SU-DHL-6 (cell line): Measurements from ENCODE around the gene CCDC85B.

Experiments
- CTCF ChIP-seq: fragments of 200-600 bp; sonication (generic); IDR thresholded peaks from one replicate; pipeline ENCODE4 v1.5.1; 2017; ENCODE audit warnings: antibody characterized with exemption, mild to moderate bottlenecking, low read length, moderate library complexity; ENCODE audit not compliant: insufficient read depth, poor library complexity, severe bottlenecking
- EZH2phosphoT487 ChIP-seq: fragments of 200-600 bp; sonication (generic), shearing (Covaris generic); conservative IDR thresholded peaks from 2 replicates; pipeline ENCODE4 v1.6.1; 2018; ENCODE audit warnings: mild to moderate bottlenecking, antibody characterized with exemption, low read length, moderate library complexity, mixed read lengths

DNA sequence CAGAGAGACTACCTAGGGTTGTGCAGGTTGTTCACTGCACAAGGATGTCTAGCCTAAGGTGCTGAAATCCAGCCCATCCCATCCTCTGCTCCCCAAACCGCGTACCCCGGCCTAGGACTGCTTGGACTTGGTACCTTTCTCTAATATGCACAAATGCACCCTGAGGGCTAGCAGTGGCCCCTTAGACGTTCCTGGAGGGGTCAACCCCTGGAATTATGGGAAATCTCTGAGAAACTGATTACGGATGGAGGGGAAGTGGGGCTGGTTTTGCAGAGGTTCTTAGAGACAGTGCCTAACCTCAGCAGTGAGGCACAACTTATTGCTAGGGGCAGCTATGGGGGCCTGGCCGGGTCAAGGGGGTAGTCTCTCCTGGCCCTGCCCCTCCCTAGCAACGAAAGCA is 25.9 kb downstream of the CCDC85B start:
- no peak for TF ChIP-seq CTCF
- no peak for TF ChIP-seq EZH2phosphoT487
